Pons (tissue), 1 donor: ENCODE measurements around the gene ANKMY1.
"Not testable (repeated sequence)": the region's sequence is repeated elsewhere in the genome, so short reads cannot be mapped to it uniquely, and the experiment has no call there.

Experiments used
- DNase-seq: peaks from one replicate; pipeline ENCODE4 v3.0.0-alpha.2; 2016; ENCODE audit warnings: low spot score

Gene ANKMY1

DNA sequence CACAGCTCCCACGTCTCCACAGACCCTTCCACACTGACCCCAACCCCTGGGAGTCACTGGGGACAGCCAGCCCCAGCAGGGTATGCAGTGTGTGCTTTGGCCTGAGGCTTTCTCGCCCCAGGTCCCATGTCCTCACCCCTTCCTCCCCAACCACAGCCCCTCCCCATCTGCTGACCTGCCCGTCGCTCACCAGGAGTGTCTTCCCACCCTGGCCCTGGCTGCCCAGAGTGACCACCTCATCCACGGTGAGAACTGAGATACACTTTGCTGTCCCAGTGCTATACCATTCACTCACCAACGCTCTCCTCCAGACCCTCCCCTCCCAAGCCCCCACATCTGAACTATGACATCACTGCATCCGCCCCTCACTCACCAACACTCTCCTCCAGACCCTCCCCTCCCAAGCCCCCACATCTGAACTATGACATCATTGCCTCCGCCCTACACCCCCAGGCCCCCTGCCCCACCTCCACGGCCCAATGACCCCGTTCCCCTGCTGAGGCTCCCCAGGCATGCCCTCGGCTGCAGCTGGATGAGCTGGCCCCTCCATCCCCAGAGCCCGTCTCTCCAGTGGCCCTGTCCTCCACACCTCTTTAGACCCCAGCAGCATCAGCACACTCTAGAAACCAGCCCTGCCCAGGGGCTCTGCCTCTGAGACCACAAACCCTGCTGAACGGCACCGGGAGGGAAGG is 55.2 kb downstream of the ANKMY1 start:
- DNase-seq: no peak

DNA sequence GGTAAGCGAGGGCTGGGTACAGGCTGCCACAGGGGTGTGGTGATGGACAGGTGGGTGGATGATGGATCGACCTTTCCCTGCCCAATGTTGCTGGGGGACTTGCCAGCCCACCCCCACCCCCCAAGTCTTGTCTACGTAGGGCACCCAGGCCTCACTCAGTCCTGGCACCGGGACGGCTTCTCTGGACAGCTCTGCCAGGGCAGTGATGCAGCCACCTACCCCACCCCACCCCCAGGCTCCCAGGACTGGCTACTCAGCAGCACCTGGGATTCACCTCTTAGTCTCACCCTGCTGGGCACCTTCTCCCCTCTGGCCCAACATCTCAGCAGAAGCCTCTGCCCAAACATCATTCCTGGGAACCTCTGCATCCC is 55.7 kb downstream of the ANKMY1 start:
- DNase-seq: no peak

DNA sequence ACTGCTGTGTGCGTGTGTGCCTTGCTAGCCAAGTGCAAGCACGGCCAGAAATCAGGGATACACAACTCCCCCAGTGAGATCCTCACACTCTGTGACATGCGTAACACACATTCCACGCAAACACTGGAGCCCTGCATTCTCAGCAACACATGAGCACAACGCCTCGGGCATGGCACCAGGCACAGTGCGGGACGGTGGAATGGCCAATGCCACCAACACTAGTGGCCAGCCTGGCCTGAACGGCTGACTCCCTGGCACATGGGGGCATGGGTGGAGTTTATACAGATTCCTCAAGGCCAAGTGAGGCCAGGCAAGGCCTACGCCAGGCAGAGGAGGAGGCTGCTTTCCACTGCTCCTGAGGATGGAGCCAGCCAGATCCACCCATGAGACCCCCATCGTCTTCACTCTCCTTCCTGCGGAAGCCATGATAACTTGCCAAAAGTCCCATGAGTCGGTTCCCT is 56.2 kb downstream of the ANKMY1 start:
- no peak for DNase-seq

DNA sequence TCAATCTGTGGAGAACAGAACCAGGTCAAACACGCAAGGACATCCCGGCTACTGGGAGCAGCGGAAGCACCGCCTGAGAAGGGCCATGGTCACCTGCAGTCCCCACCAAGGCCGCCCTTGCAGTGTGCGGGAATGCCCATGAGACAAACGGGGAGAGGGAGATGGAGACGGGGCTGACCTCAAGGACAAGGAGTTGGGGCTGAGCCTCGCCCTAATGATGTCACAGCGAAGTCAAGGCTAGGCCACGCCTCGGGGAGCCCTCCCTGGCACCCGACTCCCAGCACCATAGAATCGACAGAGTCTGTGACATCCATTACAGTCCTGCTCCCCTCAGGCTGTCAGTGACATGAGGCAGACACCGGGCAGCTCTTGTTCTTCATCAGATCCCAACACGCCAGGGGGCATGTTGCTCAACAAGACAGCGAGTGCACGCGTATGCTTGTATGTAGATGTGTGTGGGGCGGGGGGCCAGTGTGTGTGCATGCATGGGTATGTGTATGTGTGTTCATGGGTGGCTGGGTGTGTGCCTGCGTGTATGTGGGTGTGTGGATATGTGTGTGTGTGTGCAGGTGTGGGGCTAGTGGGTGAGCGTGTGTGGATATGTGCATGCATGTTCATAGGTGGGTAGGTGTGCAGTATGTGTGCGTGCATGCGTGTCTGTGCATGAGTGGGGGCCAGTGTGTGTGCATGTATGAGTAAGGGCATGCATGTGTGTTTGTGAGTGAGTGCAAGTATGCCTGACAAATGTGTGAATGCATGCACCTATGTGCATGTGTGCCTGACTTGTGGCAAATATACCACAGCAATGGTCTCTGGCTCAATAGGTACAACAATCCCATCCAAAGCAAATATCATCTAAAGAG is 57.0 kb downstream of the ANKMY1 start:
- DNase-seq: no peak

DNA sequence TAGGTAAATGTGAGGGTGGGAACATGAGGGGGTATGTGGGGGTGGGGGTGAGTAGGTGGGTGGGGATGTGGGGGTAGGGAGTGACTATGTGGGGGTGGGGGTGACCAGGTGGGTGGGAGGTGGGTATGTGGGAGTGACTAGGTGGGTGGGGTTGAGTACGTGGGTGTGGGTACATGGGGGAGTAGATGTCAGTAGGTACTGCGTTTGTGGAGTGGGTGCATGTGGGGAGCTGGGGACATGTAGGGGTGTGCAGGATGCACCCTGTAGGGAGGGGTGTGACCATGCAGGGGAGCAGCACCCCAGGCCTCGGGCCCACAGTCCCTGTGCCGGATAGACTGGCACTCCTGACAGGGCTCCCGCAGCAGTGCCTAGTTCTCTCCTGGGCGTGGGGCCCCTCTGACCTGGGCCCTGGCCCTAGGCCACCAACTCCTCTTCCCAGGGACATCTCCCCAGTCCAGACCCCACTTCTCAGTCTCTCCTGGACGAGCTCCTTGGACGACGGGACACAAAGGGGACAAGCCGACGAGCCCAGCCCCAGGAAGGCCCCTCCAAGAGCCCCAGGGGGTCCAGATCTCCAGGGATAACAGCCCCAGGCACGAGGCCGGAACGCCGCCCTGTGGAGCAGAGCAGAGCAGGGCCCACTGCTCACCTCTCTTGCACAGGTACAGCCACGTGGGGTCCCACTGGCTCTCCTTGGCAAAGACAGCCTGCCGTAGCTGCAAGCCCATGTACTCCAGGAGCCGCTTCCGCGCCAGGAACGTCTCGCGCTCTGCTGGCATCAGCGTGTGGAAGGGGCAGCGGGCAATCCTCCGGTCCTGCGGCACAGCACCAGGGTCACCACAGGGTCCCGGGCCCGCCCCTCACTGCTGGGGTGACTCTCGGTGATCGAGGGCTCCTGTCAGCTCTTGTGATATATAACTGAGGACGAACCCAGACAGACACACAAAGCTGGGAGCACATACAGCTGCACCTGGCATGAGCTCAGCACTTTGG is 58.2 kb downstream of the ANKMY1 start:
- DNase-seq: no peak

DNA sequence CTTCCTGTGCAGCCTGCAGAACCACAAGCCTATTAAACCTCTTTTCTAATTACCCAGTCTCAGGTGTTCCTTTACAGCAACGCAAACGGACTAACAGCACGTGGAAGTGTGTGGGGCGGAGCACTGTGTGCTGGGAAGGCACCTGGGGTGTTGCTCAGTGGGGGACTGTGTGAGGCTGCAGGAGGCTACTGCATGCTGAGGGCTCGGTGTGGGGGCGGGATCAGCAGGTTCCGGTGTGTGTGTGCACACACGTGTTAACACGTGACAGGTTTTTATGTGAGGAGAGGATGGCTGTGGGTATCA is 58.9 kb downstream of the ANKMY1 start:
- DNase-seq: no peak

DNA sequence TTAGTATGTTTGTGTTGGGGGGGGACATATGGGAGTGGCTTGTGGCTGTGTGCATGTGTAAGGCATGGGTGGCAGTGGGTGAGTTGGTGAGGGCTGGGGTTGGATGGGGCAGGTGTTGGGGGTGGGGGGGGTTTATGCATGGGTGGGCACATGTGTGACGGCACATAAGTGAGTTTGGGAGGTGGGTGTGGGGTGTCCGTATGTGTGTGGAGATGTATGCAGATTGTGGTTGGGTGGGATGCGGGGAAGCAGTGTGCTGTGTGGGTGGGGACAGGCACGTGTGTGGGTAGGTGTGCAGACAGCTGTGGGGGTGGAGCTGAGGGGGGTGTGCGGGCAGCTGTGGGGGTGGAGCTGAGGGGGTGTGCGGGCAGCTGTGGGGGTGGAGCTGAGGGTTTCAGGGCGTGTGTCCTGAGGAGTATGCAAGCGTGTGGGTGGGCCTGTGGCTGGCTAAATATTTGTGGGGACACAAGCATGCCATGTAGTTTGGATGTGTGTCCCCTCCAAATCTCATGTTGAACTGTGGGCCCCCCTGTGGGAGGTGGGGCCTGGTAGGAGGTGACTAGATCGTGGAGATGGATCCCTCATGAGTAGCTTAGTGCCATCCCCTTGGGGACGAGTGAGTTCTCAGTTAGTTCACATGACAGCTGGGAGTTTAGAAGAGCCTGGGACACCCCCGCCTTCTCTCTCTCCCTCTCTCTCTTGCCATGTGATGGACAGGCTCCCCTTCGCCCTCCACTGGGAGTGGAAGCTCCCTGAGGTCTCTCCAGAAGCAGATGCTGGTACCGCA is 59.4 kb downstream of the ANKMY1 start:
- no peak for DNase-seq

DNA sequence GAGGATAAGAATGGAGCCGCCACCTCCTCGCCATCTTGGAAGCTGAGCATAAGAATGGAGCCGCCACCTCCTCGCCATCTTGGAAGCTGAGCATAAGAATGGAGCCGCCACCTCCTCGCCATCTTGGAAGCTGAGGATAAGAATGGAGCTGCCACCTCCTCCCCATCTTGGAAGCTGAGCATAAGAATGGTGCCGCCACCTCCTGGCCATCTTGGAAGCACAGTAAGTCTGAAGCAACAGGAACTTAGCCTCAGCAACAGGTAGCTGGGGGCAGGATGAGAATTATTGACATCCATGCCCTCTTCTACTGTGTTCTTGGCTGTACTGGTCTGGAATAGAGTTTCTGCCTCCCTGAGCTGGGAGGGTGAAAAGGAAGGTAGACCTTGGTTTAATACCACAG is 60.7 kb downstream of the ANKMY1 start:
- DNase-seq: not testable (repeated sequence)

DNA sequence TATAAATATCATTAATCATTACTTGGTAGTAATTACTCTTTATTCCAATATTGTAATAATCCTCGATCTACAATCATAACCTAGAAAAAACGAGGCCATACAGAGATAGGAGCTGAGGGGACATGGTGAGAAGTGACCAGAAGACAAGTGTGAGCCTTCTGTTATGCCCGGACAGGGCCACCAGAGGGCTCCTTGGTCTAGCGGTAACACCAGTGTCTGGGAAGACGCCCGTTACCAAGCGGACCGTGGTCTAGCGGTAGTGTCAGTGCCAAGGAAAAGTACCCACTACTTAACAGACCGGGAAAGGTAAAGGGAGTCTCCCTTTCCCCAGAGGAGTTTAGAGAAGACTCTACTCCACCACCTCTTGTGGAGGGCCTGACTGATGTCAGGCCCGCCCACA is 62.8 kb downstream of the ANKMY1 start:
- not testable (repeated sequence) for DNase-seq

DNA sequence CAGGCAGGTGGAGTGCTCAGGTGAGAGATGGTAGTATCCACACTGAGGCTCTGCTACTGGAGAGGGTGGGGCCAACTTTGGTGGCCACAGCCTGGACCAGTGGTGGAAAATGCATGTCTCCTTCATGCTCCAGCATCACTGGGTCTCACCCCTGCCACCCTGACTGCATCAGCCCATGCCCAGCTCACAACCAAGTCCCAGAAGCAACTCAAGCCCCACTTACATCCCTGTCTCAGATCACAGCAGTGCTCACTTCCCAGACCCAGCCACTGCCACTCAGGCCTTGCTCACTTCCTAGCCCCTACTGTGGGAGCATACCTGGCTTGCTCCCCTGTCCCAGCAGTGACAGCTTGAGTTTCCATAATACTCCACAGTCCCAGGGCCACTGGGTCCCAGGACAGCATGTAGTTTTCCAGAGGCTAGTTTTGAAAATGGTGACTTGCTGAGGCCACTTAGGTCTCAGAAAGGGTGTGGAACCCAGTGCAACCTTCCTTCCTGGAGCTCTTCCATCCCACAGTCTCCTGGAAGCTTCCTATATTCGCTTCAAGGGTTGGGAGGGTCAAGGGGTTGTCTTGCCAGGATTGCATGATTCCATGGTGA is 63.5 kb downstream of the ANKMY1 start:
- DNase-seq: no peak

DNA sequence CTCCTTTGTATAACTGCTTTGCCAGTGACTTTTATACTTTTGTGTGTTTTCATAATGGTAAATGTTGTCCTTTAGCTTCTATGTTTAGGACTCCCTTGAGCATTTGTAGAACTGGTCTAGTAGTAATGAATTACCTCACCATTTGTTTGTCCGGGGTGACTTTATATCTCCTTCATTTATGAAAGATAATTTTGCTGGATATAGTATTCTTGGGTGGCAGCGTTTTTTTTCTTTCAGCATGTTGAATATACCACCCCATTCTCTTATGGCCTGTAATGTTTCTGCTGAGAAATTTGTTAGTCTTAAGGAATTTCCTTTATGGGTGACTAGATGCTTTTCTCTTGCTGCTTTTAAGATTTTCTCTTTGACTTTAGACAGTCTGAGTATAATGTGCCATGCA is 66.3 kb downstream of the ANKMY1 start:
- no peak for DNase-seq

DNA sequence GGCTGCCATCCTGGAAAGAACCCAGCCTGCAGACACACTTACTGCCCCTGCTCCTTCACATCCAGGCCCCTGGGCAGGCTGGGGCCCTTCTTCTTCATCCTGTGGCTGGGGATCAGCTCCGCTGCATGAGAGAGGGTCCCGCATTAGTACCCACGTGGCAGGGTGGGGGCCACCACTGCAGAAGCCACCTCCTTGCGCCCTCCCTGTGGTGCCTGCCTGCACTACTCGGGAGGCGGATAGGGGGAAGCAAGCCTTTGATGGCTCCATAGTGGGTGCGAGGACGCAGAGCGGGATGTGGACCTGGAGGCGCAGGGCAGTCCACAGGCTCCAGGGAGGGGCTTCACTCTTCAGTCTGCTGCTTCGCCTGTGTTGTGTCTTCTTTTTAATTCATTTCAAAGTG is 75.6 kb downstream of the ANKMY1 start:
- no peak for DNase-seq

DNA sequence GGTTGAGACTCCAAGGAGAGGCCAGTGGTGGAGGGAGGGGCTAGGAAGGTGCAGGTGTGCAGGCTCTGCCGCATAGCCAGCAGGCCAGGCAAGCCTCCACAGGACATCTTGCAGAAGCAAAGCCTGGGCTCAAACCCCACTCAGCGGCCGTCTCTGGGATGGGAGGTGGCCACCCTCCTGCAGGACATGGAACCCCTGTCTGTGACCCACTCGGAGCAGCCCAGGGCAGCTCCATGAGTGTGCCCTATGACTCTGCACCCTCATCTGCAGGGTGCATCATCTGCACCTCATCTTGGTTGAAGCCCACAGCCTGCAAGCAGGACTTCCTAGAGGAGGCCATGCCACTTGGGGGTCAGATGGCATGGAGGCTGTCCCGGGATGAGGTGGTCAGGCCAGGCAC is 76.1 kb downstream of the ANKMY1 start:
- DNase-seq: no peak

DNA sequence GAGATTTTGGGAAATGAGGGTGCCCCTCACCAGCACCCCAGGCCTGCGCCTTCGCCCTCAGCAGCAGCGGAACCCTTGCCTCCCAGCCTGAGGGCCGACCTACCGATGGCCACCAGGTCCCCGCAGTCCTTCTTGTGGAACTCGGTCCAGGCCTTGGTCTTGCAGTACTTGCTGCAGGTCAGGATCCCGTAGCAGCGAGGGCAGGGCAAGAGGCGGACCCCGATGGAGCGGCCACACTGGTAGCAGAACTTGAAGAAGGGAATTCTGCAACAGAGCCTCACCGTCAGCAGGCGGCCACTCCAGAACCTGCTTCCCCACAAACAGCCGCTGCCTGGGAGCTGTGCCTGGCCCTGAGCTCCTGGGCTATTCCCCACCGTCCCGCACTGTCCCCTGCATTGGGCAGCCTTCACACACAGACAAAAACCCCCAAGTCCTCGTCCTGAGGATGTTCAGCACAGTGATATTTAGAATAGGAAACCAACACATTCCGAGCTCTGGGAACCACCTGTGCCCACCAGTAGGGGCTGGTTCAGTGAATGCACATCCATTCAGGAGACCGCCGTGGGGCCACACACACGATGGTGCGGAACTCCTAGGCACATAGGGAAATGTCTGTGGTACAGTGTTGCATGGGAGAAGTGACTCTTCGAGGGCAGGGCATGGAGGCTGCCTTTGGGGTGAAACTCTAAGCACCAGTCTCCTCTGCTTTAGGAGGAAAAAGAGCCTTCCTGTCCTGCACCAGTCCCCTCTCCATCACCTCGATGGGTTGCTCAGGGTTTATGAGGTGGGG is 76.8 kb downstream of the ANKMY1 start:
- DNase-seq: no peak

DNA sequence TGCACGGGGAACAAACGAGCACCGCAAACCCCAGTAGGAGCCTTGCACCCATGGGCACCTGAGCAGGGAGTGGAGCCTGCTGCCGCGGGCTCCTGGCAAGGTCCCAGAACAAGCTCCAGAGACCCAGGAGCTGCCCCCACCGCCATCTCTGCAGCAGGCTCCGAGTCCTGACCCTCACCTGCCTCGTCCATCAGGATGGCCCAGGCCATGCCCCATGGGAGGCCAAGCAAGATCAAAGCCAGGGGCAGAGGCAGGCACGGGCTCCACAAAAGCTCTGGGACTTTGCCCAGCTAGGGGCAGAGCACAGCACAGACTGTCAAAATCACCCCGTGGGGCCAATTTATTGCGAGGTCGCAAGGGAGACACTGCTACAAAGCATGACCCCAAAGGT is 78.7 kb downstream of the ANKMY1 start:
- no peak for DNase-seq

DNA sequence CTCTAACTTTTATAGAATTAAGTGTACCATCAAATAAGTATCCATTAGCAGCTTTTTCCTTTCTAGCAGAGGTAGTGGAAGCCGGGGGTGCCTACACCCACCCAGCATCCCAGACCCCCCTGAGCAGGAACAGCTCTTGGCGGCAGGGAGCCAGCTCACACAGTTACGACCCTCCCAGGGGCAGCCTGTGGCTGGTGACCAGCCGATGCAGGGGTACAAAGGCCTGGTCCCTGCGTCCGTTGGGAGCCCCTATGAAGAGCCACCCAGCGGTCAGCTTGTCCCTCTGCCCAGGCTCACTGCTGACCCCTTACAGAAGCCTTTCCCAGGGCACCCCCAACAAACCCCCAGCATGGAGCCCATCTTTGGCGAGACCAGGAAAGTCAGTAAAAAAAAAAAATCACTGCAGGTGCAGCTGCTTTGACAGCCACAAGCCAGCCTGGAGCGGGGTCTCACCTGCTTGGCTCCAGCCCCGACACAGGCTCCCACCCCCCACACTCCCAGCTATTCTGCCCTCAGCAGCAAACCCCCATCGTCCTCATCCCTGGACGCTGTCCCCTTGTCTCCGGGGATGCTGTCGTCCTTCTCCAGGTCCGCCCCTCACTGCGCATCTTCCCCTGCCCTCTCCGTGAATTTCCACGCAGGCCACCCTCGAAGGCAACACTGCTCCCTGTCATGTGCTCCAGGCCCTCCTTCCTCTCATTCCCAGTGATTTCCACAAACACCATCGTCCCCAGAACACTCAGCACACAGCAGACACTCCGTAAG is 79.3 kb downstream of the ANKMY1 start:
- DNase-seq: no peak

DNA sequence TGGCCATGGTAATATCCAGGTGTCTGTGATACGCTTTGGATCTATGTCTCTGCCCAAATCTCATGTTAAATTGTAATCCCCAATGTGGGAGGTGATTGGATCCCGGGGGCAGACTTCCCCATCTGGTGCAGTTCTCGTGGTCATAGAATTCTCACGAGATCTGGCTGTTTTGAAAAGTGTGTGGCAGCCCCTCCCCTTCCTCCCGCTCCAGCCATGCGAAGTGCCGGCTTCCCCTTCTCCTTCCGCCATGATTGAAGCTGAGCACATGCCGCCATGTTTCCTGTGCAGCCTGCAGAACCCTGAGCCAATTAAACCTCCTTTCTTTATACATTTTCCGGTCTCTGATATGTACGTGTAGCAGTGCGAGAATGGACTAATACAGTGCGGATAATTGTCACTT is 79.9 kb downstream of the ANKMY1 start:
- DNase-seq: no peak

DNA sequence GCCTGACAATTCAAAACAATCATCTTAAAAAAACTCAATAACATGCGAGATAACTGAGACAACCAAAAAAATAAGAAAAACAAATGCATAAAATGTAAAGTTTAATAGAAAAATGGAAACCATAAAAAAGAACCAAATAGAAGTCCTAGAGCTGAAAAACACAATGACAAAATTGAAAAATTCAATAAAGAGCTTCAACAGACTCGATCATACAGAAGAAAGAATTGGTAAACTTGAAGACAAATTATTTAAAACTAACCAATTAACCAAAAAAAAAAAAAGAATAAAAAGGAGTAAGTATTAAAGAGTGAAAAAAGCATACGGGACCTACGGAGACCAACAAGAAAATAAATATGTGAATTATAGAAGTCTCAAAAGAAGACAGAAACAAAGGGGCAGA is 84.6 kb downstream of the ANKMY1 start:
- no peak for DNase-seq

DNA sequence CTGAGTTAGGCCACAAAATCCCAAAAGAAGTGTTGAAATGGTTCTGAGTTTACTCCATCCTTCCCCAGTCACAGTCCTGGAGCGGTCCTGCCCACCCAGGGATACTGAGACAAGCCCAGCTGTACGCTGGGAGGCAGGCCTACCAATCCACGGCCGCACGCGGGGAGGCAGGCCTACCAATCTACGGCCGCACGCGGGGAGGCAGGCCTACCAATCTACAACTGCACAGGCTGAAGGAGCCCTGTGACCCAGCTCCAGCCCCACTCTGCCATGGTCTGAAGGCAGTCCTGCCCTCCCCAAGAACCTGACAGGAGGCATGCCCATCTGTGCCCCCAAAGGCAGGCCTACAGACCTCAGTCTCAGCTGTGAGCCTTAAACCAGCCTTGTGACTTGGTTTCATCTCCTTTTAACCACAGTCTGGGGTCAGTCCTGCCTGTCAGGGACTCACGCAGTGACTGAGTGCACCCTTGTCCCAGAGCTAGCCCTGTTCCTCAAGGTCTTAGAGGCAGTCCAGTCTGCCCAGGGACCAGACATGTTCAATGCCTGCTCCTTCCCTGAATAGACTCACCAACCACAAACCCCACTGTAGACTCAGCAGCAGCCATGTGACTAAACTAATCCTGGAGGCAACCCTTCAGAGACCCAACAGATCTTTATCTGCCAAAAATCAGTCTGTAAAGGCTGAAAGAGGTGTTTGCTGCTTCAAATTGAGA is 85.6 kb downstream of the ANKMY1 start:
- no peak for DNase-seq
